NCI-H2107 (cell line): ENCODE results near the gene TMPRSS7.

Experiments used
- DNase-seq: peaks from one replicate; lab custom pipeline; 2025; lab: John Stamatoyannopoulos, UW

TMPRSS7 gene

DNA sequence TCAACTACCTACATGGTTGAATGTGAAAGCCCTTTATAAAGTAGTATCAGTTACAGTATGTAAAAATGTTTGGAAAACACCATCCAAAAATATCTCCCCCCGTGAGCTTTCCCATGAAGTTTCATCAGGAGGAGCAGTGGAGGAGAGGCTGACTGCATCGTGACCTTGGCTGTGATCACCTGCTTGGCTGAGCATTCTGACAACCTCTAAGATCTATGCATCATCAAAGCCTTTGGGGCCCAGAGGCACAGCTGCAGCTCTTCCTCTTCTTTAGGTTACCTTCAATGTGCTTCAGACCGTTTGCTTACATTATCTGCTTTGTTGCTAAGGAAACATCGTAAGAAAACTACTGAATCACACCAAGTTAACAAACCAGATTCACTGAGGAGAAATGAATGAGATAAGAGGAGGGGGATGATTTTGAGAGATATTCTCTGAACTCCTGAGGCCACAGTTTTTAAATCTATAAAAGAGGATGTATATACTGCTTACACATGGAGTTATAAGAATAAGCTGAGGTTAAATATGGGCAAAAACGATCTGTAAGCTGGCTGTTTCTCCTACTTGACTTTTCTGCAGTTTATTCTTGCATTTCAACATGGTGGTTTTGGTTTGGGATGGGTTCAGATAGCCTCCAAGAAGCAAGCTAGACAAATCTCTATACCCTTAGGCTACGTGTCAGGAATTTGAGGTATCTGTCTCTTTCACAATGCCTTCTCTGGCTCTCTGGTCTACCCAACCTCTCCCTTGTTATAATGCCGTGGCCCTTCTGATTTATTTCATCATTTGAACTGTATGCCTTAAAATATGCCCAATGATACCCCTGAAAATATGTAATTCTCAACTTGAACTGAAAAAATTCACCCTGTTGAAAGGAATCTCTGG is 94.5 kb downstream of the TMPRSS7 start:
- no peak for DNase-seq

DNA sequence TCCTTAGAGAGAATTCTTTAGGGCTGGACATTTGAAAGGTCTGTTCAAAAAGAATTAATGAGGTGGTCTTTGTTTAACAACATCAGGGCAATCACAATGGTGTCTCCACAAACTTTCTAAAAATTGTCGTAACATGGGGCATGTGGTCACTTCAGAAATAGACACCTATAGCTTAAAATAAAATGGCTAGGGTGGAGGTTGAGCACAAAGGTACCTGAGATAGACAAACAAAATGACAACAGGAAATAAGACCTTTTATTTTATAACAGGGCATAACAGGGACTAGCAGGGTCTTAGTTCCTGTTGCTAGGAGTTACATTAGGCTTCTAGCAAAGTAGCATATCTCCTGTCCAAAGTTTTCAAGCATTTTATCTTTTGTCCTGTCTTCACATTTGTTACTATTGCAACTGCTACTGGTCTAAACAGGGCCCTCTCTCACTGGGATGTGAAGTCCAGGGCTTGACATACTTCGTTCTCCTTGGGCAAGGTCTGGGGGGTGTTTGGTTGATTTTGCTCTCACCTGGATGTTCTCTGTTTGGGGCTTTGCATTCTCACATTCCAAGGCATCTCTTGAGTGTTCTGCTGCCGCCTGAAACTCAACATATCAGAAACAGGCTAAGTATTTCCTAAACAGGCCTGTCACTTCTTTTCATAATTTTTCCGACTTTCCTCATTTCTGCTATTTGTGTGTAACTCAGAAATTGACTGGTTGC is 95.5 kb downstream of the TMPRSS7 start:
- DNase-seq = no peak

DNA sequence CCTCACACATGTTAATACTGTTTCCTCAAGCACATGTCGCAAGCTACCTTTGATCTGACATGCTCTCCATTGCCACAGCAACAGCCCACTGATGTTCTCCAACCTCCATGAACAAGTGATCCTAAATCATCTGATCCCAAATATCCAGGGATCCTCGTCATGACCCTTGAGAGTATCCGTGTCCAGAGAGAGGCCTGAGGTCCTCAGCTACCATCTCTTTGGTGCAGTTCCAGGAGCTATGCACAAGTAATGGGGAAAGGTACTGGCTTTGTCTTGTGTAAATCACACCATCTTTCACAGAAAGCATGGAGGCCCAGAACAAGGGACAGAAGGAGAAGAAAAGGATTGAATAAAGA is 96.1 kb downstream of the TMPRSS7 start:
- no peak for DNase-seq
